GM18868 (cell line): ENCODE data around the gene AIG1.
A peak's percentile ranks its signal among the peaks of the same experiment; 100 is the strongest.
"Not testable (repeated sequence)": the region's sequence is repeated elsewhere in the genome, so short reads cannot be mapped to it uniquely, and the experiment has no call there.

Experiments
- ATAC-seq: cut with Tn5 transposase; IDR thresholded peaks from one replicate; pipeline ENCODE4 v1.9.1; 2021; ENCODE audit warnings: mild to moderate bottlenecking, moderate library complexity; ENCODE audit not compliant: unreplicated experiment

AIG1 gene

DNA sequence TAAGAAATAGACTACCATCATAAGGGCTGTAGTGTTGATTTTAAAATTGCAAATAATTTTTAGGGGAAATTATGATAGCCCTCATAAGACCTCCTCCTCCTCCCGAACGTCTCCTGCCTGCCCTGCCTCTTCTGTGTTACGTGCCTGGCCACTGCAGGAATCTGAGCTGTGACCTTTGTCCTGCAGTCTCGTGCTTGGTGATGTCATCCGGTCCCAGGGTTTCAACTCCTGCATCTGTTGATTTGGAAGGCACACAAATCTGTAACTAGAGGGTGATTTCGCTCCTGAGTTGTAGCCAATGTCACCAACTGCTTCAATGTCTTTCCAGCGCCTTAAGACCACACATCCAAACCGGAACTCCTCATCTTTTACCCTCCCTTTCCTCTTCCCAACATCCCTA lies 163.2 kb downstream of the AIG1 start:
- no peak for ATAC-seq

GRCh38 chr6:143224516-143224915 lies 163.8 kb downstream of the AIG1 start:
- no peak for ATAC-seq

DNA sequence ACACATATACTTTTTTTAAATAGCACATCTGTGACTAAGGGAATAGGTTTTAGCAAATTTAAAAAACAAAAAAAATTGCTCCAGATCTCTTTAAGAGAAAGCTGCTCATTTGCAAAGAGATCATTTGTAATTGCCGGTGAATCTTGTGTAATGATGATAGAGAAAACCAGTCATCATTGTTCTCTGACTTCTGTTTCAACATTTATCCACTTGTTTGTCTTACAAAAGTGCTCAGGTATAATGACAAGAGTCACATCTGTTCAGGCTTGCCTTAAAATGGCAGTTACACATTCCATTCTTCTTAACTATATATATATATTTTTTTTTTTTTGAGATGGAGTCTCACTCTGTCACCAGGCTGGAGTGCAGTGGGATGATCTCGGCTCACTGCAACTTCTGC lies 165.2 kb downstream of the AIG1 start:
- ATAC-seq = no peak

DNA sequence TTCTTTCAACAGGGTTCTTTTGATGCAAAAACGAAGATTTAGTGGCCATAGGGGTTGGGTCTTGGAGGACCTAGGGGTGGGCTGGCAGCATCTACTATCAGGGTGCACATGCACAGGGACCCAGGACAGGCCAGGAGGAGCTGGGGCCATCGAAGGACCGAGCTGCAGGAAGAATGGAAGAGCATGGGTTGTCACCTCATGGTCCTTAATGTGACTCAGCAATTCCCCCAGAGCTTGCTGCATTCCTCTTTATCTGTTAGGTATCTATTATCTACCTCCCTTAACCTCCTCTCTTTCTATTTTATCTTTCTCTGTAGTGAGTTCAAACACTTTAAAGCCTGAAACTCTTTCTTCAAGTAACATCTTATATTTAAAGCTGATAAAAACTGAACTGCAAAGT lies 167.0 kb downstream of the AIG1 start:
- ATAC-seq = no peak

DNA sequence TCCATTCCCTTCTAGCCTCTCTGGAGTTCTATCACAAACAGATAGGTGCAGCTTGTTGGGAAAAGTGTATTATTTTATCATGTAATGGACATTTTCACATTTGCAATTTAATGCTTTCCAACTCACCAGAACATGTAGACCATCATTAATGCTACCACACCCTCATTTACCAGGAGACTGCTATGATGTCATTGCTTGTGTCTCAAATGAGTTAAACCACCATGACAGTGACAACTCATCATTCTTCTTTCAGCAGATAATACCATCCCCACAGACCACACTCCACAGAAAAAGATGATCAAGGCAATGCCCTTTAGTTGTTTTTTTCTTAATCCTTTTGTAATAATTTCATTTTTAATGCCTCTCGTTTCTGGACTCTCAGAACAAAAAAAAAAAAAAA lies 168.7 kb downstream of the AIG1 start:
- no peak for ATAC-seq

GRCh38 chr6:143232849-143233248 lies 172.2 kb downstream of the AIG1 start:
- ATAC-seq = no peak

- no peak for ATAC-seq
These were observed 173.0 kb downstream of the AIG1 start for GRCh38 chr6:143233554-143234285.

DNA sequence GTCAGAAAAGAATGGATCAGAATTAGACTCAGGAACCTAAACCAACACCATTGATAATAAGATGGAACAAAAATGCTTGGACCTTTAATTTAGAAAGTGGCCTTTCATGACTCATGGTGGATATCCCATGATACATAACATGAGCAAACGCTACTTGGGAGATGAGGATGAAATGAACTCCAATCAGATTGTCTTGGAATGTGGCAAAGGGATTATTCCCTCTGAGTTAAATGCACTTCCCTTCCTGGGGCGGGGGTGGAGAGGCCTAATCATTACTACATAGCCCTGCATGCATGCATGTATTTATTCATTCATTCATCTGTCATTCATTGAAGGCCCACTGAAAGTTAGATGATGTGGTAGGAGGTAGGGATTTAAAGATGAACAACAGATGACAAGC lies 174.0 kb downstream of the AIG1 start:
- no peak for ATAC-seq

DNA sequence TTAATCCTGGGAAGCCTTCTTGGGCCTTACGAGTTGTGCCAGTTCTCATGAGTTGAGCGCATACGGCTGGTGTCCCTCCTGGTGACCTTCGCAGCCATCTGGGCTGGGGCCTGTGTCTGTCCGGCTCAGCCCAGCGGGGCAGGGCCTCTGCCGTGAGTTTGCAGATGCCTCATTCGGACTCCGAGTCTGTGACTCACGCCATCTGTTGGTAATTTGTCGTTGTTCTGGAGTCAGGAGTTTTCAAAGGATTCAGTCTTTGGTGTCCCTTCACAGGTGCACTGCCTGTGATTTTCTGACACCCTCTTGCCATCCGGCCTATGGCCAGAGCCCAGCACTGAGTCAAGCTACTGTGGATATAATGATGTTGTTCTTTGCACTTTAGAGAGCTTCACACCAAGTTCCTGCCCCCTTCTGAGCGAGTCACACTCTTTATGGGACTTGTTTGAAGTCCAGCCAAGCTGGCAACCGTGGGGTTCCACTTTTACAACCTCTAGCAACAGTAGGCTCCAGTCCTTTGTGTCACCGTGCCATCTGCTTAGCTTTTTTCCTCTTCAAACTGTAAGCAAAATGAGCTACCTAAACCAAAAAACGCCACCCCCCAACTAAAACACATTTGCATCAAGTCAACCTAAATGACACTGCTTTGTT lies 175.6 kb downstream of the AIG1 start:
- no peak for ATAC-seq

DNA sequence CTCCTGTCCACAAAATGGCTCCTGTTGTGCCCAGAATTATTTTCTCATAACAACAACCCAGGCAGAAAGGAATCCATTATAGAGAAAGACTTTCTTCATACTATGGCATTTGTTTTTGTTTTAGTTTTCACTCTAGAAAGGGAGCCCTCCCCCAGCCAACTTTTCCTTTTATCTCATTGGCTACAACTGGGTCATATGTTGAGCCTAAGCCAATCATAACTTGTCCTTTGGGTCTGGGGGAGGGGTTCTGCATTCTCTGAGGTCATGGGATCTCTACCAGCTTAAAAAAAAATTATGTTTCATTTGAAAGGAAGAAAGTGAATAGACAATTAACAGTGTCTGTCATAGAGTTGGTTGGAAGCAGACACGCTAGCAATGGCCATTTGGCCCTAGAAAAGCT lies 177.6 kb downstream of the AIG1 start:
- no peak for ATAC-seq

- ATAC-seq = no peak
These were observed 180.4 kb downstream of the AIG1 start for GRCh38 chr6:143241111-143241510.

- ATAC-seq = no peak
These were observed 181.2 kb downstream of the AIG1 start for GRCh38 chr6:143241911-143242310.

GRCh38 chr6:143243786-143244185 lies 183.1 kb downstream of the AIG1 start:
- no peak for ATAC-seq

DNA sequence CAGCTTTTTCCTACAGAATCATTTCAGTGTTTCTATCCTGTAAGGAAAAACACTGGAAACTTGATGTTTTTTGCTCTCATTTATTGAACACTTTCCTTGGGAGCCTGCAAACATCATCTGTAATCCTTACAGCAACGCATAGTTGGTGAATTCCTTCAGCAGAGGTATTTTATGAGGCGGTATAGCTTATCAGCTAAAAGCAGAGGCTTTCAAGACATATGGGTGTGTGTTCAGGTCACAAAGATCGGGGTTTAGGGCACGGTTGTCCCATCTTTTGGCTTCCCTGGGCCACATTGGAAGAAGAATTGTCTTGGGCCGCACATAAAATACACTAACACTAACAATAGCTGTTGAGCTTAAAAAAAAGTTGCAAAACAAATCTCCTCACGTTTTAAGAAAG lies 185.0 kb downstream of the AIG1 start:
- ATAC-seq = no peak

GRCh38 chr6:143246166-143246775 lies 185.6 kb downstream of the AIG1 start:
- not testable (repeated sequence) for ATAC-seq

DNA sequence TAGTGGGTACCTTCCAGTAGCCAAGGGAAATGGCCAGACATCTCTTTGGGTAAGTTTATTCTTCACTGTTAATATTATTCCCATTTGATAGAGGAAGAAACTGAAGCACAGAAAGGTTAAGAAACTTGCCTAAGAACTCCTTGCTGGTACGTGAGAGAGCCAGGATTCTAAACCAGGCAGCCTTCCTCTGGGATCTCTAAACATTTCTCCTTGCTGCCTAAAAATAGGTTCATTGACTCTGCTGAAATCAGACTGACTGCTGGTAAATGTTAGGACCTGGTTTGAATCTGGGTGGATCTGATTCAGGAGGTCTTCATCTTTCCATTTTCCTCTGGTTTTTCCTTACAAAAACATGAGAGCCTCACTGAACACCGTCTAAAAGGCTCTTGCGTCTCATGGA lies 186.9 kb downstream of the AIG1 start:
- no peak for ATAC-seq

GRCh38 chr6:143248359-143248758 lies 187.7 kb downstream of the AIG1 start:
- no peak for ATAC-seq

DNA sequence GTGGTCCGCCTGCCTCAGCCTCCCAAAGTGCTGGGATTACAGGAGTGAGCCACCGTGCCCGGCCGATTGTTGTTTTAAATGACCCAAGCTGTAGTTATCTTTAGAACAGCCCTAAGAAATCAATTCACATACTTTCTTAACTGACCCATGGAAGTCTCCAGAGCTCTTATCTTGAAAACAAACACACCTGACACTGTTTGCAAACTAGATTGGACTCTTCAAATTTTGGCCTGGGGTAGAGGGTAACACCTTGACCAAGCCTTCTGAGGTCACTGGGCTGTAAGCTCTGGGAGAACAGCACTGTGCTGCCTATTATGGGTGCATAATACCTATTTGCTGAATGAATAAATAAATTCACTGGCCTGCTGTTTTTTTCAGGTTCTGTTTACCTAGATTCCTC lies 190.6 kb downstream of the AIG1 start:
- no peak for ATAC-seq

DNA sequence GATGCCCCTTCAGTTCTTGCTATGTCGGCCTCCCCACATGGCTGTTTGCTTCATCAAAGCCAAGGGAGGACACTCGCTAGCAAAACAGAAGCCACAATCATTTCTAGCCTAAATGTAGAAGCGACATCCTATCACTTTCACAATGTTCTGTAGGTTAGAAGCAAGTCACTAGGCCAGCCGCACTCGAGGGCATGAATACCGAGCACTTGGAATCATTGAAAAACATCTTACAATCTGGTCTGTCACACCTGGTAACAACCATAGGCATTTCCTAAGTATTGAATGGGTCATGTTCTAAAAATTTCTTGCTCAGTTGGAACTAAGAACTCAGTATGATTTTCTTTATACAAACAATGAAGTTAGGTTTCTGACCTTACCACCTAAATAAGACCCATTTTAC lies 192.3 kb downstream of the AIG1 start:
- ATAC-seq = no peak

DNA sequence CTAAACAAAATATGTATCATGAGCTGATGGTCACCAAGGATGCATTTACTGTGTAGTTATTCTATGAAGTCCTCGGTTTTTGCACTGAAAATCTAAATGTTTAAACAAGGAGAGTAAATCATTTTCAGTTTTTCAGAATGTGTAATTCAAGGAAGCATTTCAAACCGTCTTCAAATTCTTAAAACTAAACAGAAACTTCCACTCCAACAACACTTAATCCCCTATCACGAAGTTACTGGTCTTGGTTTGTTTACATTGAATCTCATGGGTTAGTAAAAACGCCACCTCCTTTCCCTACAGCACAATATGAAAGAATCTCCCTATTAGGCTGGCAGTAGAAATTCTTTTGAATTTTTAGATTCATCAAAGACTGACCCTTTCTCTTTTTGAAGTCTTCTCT lies 192.9 kb downstream of the AIG1 start:
- ATAC-seq = no peak

GRCh38 chr6:143258945-143259344 lies 198.3 kb downstream of the AIG1 start:
- ATAC-seq = peak; percentile 52

GRCh38 chr6:143260857-143261256 lies 200.2 kb downstream of the AIG1 start:
- ATAC-seq = no peak
